CD4-positive, alpha-beta T cell treated with Interleukin-4 for 1 hour (primary cell): ENCODE measurements around the gene JAKMIP2.
"Not testable (repeated sequence)": the region's sequence is repeated elsewhere in the genome, so short reads cannot be mapped to it uniquely, and the experiment has no call there.

Experiments used
- DNase-seq, 2 donors: peaks; one replicate each; pipeline ENCODE4 v3.0.0-alpha.2; 2020 to 2022

Gene JAKMIP2

DNA sequence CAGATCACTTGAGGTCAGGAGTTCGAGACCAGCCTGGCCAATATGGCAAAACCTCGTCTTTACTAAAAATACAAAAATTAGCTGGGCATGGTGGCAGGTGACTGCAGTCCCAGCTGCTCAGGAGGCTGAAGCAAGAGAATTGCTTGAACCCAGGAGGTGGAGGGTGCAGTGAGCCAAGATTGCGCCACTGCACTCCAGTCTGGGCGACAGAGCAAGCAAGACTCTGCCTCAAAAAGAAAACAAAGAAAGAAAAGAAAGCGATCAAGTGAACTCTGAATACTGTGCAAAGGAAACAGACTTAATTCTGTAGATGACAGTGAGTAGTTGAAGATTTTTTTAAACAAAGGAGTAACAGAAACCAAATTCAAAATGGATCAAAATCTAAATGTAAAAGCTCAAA is 228.7 kb downstream of the JAKMIP2 start:
- DNase-seq = not testable (repeated sequence)

DNA sequence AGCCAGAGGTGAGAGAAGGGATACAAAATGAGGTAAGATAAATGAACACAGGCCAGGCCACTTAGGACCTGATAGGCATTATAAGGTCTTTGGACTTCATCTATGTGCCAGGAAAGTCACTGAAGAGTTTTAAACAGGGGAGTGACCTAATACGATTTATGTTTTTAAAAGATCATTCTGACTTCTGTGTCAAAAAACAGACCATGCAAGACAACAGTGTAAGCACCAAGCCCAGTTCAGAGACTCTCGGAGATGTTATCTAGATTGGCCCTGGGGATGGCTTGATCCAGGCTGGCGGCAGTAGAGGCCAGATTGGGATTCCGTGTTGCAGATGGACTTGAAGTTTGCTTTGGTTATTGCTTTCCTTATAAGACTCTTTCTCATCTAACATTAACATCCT is 229.6 kb downstream of the JAKMIP2 start:
- DNase-seq = no peak

DNA sequence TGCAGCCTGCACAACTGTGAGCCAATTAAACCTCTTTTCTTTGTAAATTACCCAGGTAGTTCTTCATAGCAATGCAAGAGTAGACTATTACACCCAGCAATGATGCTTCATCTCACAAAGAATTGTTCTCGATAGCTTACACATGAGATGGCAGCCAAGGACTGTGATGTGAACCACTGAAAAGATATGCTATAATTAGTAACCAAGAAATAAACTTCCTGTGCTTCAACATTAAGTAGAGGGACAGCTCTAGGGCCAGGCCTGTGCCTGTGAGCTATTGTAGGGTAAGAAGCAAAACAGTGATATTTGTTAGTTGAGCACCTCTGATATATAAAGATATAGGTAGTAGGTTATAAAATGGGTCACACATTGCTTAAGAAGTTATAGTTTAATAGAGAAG is 230.9 kb downstream of the JAKMIP2 start:
- DNase-seq = no peak

DNA sequence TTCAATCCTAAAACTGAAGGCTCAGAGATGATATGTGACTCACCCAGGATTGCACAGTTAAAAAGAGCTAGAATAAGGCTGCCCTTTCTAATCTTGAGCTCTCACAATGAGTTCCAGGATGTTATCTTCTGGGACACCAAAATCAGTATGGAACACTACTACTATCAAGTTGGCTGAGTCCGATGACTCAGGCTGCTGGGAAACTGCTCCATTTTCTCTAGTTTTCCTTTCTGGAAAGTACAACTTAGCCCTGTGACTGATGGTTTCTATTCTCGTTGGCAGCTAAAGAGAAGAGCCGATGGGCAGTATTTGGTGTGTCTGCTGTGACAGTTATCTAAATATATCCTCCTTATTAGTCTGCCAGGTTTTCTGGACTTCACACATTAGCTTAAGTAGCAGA is 234.8 kb downstream of the JAKMIP2 start:
- DNase-seq = no peak

DNA sequence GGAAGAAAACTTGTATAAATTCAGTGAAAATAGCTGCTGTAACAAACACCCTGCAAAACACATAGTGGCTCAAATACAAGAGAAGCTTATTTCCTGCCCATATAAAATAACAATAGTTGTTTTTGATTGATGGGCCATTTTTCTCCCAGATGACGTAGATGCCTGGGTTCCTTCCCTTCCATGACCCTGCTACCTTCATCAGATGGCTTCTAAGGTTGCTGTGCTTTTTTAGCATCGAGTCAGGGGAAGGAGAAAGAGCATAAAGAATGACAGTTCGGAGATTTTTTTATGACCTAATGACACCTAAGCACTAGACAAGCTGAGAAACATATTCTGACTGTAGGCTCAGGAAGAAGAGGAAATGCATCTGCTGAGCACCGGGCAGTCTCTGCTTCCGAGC is 238.0 kb downstream of the JAKMIP2 start:
- no peak for DNase-seq

DNA sequence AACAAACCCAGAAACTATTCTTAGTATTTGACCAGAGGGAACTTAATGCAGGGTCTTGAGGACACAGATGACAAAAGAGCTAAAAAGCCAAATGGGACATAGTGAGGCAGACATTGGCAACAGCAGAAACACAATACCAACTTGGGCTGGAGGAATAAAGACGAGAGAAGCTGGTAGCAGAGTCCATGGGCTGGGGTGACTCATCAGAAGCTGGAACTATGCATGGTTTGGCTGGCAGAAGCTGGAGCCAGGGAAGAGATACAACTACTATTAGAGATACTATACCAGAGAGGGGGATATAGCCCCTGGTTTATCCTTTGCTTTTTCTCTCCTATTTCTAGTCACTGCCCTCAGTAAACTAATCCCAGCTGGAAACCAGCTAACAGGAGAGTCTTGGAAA is 243.5 kb downstream of the JAKMIP2 start:
- no peak for DNase-seq

DNA sequence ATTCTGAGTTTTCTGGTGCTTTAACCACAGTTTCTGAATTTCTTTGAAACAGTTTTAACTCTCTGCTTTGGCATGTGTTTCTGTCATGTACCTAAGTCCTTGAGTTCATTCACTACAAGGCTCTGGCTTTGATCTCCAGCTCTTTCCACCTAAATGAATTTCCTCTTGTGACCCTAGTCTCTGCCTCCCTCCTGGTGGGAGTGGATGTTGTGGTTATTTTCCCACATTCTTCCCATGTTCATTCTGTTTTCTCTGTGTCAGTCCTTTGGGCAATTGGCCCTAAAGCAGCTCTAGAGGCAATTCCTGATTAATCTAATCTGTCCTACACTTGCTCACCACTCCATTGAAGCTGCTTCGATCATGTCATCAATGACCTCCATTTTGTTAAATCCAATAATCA is 244.3 kb downstream of the JAKMIP2 start:
- no peak for DNase-seq
